ENCODE data around the gene CRY2.
"Not testable (repeated sequence)": the region's sequence is repeated elsewhere in the genome, so short reads cannot be mapped to it uniquely, and the experiment has no call there.

Gene CRY2

DNA sequence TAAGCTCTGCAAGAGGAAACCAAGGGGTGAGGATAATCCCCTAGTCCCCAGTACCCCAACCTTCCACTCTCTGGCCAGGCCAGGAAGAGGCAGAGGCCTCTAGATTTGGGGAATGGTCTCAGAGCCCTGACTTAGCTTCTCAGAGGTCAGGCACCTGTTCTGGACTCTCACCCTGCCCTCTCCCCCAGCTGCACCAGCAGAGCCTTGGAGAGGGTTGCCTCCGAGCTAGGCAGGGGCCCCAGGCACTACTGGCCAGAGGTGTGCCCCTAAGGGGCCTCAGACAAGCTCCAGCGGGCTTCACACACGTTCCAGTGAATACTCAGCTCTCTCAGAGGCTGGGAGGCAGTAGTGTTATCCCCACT is 51.8 kb downstream of the CRY2 start:
- in situ Hi-C loops (cut with MboI; ENCODE audit: low sequenced_read_pairs, unreplicated experiment), result no loop called here
- DNase-seq (ENCODE audit: low spot score), result no peak
- TF ChIP-seq, protein P1, sequence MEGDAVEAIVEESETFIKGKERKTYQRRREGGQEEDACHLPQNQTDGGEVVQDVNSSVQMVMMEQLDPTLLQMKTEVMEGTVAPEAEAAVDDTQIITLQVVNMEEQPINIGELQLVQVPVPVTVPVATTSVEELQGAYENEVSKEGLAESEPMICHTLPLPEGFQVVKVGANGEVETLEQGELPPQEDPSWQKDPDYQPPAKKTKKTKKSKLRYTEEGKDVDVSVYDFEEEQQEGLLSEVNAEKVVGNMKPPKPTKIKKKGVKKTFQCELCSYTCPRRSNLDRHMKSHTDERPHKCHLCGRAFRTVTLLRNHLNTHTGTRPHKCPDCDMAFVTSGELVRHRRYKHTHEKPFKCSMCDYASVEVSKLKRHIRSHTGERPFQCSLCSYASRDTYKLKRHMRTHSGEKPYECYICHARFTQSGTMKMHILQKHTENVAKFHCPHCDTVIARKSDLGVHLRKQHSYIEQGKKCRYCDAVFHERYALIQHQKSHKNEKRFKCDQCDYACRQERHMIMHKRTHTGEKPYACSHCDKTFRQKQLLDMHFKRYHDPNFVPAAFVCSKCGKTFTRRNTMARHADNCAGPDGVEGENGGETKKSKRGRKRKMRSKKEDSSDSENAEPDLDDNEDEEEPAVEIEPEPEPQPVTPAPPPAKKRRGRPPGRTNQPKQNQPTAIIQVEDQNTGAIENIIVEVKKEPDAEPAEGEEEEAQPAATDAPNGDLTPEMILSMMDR (IDR thresholded peaks at IDR 0.05; ENCODE audit: borderline replicate concordance, control extremely low read depth, extremely low read depth, insufficient read depth, missing control alignments), result no peak

DNA sequence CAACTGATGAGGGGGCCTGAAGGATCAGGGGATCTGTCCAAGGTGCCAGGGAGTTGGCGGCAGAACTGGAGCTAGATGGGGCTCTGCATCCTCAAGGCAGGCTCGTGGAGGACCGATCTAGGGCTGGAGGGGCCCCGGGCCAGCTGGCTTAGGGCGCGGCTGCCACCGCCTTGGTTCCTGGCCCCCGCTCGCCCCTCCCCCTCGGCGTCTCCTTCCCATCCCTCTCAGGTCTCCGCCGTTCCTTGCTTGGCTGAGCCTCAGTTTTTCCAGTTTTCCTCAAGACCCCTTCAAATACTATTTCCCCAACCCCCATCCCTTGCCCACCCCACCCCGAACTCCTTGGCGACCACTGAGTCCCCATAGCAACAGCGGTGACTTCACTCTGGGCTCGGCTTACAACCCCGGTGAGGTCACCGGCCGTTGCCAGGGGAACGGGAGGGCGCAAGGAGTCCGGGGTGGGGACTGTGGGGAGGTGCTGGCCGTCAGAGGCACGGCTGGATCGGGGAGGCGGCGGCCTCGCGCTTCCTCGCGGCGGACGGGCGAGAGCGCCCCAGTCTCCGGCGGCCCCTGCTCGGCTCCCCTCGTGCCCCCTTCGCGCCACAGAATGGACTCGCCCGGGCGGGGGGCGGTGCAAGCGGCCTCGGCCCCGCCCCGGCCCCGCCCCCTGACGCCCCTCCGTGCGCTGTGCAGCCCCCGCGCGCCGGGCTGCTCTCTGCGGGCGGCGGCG is 52.3 kb downstream of the CRY2 start:
- peak; percentile 92 for DNase-seq (ENCODE audit: low spot score)
- in situ Hi-C loops (cut with MboI; ENCODE audit: low sequenced_read_pairs, unreplicated experiment), result no loop called here
- TF ChIP-seq, protein P1 (IDR thresholded peaks at IDR 0.05; ENCODE audit: borderline replicate concordance, control extremely low read depth, extremely low read depth, insufficient read depth, missing control alignments), result no peak

DNA sequence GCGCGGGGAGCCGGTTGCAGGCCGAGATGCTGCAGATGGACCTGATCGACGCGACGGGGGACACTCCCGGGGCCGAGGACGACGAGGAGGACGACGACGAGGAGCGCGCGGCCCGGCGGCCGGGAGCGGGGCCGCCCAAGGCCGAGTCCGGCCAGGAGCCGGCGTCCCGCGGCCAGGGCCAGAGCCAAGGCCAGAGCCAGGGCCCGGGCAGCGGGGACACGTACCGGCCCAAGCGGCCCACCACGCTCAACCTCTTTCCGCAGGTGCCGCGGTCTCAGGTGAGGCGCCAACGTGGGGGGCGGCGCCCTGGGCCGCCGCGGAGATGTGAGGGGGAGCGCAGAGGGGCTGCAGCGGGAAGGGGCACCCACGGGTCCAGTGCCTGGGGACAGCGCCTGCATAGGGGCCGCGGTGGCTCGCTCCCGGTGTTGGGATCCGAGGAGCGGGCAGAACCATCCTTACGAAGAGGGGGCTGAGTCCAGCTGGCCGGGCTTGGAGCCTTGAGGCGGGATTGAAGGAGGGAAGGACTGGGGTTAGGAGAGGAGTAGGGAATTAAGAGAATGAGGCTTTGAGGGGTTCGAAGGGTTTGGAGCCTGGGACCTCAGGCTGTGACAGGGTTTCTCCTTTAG is 53.0 kb downstream of the CRY2 start:
- DNase-seq (ENCODE audit: low spot score); in situ Hi-C loops (cut with MboI; ENCODE audit: low sequenced_read_pairs, unreplicated experiment): not testable (repeated sequence)

DNA sequence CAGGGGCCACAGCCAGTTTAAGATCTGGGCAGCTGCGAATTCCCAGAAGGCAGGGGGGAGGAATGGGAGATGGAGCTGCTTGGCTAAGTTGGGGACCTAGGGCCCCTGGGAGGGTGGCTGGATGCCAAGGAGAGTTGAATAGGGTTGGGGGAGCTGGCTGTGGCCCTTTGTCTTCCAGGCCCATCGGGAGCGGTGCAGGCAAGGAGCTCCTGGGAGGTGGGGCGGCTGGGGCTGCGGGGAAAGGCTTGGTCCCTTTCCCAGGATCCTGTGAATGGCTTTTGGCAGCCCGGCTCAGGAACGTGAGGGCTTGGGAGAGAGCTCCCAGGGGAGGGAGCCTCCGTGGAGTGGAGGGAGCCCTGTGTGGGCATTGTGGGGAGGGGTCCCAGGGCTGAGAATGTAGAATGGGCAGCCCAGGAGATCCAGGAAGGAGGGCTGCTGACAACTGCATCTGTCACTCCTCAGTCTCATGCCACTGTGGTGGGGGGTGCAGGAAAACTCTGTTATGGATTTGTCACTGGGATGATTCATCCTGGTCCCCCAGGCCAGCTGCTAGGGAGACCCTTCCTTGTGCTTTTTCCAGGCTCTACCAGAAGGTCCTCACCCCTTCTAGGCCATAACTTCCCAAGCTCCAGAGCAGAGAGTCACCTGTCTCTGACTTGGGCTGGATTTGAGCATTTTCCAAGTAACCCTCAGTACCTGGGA is 53.8 kb downstream of the CRY2 start:
- in situ Hi-C loops (cut with MboI; ENCODE audit: low sequenced_read_pairs, unreplicated experiment), result no loop called here
- DNase-seq (ENCODE audit: low spot score), result no peak
- TF ChIP-seq, protein P1 (IDR thresholded peaks at IDR 0.05; ENCODE audit: borderline replicate concordance, control extremely low read depth, extremely low read depth, insufficient read depth, missing control alignments), result no peak

DNA sequence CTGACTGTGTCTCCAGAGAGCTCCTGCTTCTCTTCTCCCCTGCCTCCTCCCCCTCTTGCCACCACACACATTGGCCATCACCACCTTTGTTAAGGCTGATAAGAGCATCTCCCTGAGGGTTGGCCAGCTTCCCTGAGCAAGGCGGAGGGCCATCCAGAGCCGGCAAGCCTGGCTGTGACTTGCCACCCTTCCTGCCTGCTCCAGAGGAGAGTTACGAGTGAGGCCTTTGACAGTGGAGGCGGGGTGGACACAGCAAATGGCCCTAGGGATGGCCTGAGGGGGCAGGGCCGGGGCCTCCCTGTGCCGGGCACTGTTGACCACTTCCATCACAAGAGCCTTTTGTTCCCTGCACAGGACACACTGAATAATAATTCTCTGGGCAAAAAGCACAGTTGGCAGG is 54.4 kb downstream of the CRY2 start:
- DNase-seq (ENCODE audit: low spot score), result no peak
- TF ChIP-seq, protein P1 (IDR thresholded peaks at IDR 0.05; ENCODE audit: borderline replicate concordance, control extremely low read depth, extremely low read depth, insufficient read depth, missing control alignments), result no peak
- in situ Hi-C loops (cut with MboI; ENCODE audit: low sequenced_read_pairs, unreplicated experiment), result no loop called here

DNA sequence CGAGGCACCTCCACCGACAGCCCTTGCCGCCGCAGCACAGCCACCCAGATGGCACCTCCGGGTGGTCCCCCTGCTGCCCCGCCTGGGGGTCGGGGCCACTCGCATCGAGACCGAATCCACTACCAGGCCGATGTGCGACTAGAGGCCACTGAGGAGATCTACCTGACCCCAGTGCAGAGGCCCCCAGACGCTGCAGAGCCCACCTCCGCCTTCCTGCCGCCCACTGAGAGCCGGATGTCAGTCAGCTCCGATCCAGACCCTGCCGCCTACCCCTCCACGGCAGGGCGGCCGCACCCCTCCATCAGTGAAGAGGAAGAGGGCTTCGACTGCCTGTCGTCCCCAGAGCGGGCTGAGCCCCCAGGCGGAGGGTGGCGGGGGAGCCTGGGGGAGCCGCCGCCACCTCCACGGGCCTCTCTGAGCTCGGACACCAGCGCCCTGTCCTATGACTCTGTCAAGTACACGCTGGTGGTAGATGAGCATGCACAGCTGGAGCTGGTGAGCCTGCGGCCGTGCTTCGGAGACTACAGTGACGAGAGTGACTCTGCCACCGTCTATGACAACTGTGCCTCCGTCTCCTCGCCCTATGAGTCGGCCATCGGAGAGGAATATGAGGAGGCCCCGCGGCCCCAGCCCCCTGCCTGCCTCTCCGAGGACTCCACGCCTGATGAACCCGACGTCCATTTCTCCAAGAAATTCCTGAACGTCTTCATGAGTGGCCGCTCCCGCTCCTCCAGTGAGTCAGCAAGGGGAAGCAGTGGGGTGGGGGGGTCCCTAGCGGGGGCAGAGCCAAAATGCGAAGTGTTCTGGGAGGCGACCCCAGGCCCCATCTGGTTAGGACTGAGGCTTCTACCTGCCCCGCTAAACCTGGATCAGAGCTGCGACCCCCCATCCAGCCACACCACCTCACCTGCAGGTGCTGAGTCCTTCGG is 55.4 kb downstream of the CRY2 start:
- in situ Hi-C loops (cut with MboI; ENCODE audit: low sequenced_read_pairs, unreplicated experiment), result no loop called here
- DNase-seq (ENCODE audit: low spot score), result no peak
- TF ChIP-seq, protein P1 (IDR thresholded peaks at IDR 0.05; ENCODE audit: borderline replicate concordance, control extremely low read depth, extremely low read depth, insufficient read depth, missing control alignments), result no peak

Measured in GM13976 (cell line).